ENCODE measurements around the gene APLP2. TPM values are rescaled to one million over a fixed set of nuclear protein-coding genes. Genes with fewer than 3 reads are reported as not detected.
"Not testable (repeated sequence)": the region's sequence is repeated elsewhere in the genome, so short reads cannot be mapped to it uniquely, and the experiment has no call there.

The APLP2 gene
- 345 and 371 TPM in 2 replicates for total RNA-seq (2014; rRNA removed)
- Bru-seq, nascent RNA = percentile 94 among the genes with signal in this experiment
- percentile 93 among the genes with signal in this experiment for BruChase-seq, experiment 1, labeled RNA remaining after a 6-hour chase
- percentile 92 among the genes with signal in this experiment for BruChase-seq, experiment 2, labeled RNA remaining after a 2-hour chase
- long read RNA-seq, transcript APLP2-203 (17 exons, 3,270 nt) = minor isoform, 187 of 1,043 reads
- long read RNA-seq, transcript APLP2-215 (3 exons, 1,322 nt) = minor isoform, 5 of 1,043 reads
- long read RNA-seq, transcript APLP2-210 (16 exons, 2,530 nt) = major isoform, 453 of 1,043 reads
- long read RNA-seq, transcript APLP2-201 (18 exons, 3,727 nt) = minor isoform, 8 of 1,043 reads
- long read RNA-seq, partial matches to known transcripts = 201 of 1,043 reads
- long read RNA-seq, other reads (novel, unspliced or antisense) = 184 of 1,043 reads

GRCh38 chr11:130069659-130070108, at the start of gene APLP2:
Gene APLP2 (plus strand): TSS chr11:130069894. CDS start chr11:130069978, 84 bp downstream.
- ATAC-seq (peak; percentile 77), DNase-seq (peak; percentile 99)
- H3F3A ChIP-seq (ENCODE audit: low read length, unreplicated experiment) = no peaks in the 10 kb centered on the region
- TF ChIP-seq EZH2phosphoT487 (IDR thresholded peaks at IDR 0.05; ENCODE audit: borderline replicate concordance, low read length) (no peak), CTCF (conservative IDR thresholded peaks at IDR 0.05; ENCODE audit: low read depth, low read length) (no peak), EZH2 (IDR thresholded peaks at IDR 0.05; ENCODE audit: low read length, unreplicated experiment) (no peak)
- peak within 1 kb of the TSS; percentile 93 for H2AFZ ChIP-seq (ENCODE audit: low read length)
- no peaks in the 10 kb centered on the region for H3K9me2 ChIP-seq (replicated peaks; ENCODE audit: low read length)
- peaks cover 31% of the 10 kb centered on the region for H4K20me1 ChIP-seq (ENCODE audit: low read length)
- no peaks in the 10 kb centered on the region for H3K27me3 ChIP-seq (ENCODE audit: low read length)
- POLR2A ChIA-PET (ENCODE audit: unreplicated experiment) = interaction anchor here (1.0 kb wide), 1 partner anchor 54 kb away, joined by 3 read pairs; no protein-coding TSS in a partner anchor
- H3K27ac ChIP-seq (ENCODE audit: low read length) = peak within 1 kb of the TSS; percentile 77
- peak within 1 kb of the TSS; percentile 79 for H3K9ac ChIP-seq (ENCODE audit: low read length)
- H3K4me3 ChIP-seq (ENCODE audit: low read length) = peak within 1 kb of the TSS; percentile 78
- H3K4me1 ChIP-seq (ENCODE audit: insufficient read depth, low read length) = peaks cover 22% of the 10 kb centered on the region
- CTCF ChIA-PET = no interaction called here
- peaks cover 48% of the 10 kb centered on the region for H3K79me2 ChIP-seq (ENCODE audit: low read length)
- peak within 1 kb of the TSS; percentile 96 for H3K4me2 ChIP-seq (ENCODE audit: low read length)
- no TSS peak for BruUV-seq (replicated peaks)
- intact Hi-C loops (cut with micrococcal nuclease) = loop anchor here (1.0 to 5.0 kb wide), 3 partner anchors 55 to 147 kb away; no protein-coding TSS in a partner anchor
- H3K36me3 ChIP-seq (ENCODE audit: low read depth, low read length) = no peaks in the 10 kb centered on the region
- H3K9me3 ChIP-seq (ENCODE audit: low read length) = no peaks in the 10 kb centered on the region

- H3K9me3 ChIP-seq (ENCODE audit: low read length) = no peaks in the 10 kb centered on the region
- no peaks in the 10 kb centered on the region for H3K9me2 ChIP-seq (replicated peaks; ENCODE audit: low read length)
- no peak overlapping the region for H3K27ac ChIP-seq (ENCODE audit: low read length)
- H3K4me3 ChIP-seq (ENCODE audit: low read length) = no peak overlapping the region
- no peak overlapping the region for H3K9ac ChIP-seq (ENCODE audit: low read length)
- H2AFZ ChIP-seq (ENCODE audit: low read length) = no peak overlapping the region
- no TSS peak for BruUV-seq (replicated peaks)
- POLR2A ChIA-PET (ENCODE audit: unreplicated experiment) = no interaction called here
- peaks cover 28% of the 10 kb centered on the region for H3K4me1 ChIP-seq (ENCODE audit: insufficient read depth, low read length)
- H3K36me3 ChIP-seq (ENCODE audit: low read depth, low read length) = no peaks in the 10 kb centered on the region
- intact Hi-C loops (cut with micrococcal nuclease) = no loop called here
- no peak for TF ChIP-seq EZH2 (IDR thresholded peaks at IDR 0.05; ENCODE audit: low read length, unreplicated experiment)
- ATAC-seq = no peak
- no peaks in the 10 kb centered on the region for H3K27me3 ChIP-seq (ENCODE audit: low read length)
- no peak for DNase-seq
- H3F3A ChIP-seq (ENCODE audit: low read length, unreplicated experiment) = peaks cover 4% of the 10 kb centered on the region
- CTCF ChIA-PET = no interaction called here
- H4K20me1 ChIP-seq (ENCODE audit: low read length) = no peaks in the 10 kb centered on the region
- no peaks in the 10 kb centered on the region for H3K79me2 ChIP-seq (ENCODE audit: low read length)
- H3K4me2 ChIP-seq (ENCODE audit: low read length) = no peak overlapping the region
These were observed 49.4 kb upstream of the APLP2 start for GRCh38 chr11:130020323-130020722.

GRCh38 chr11:130021606-130022005, 48.1 kb upstream of the APLP2 start:
- intact Hi-C loops (cut with micrococcal nuclease); POLR2A ChIA-PET (ENCODE audit: unreplicated experiment); H3K9ac ChIP-seq (ENCODE audit: low read length); H3K27ac ChIP-seq (ENCODE audit: low read length); BruUV-seq (replicated peaks); H3K79me2 ChIP-seq (ENCODE audit: low read length); CTCF ChIA-PET; H2AFZ ChIP-seq (ENCODE audit: low read length); H3K9me2 ChIP-seq (replicated peaks; ENCODE audit: low read length); H3K9me3 ChIP-seq (ENCODE audit: low read length); H3K4me3 ChIP-seq (ENCODE audit: low read length); H3F3A ChIP-seq (ENCODE audit: low read length, unreplicated experiment); DNase-seq; H3K4me2 ChIP-seq (ENCODE audit: low read length); H3K36me3 ChIP-seq (ENCODE audit: low read depth, low read length); ATAC-seq; H4K20me1 ChIP-seq (ENCODE audit: low read length); H3K27me3 ChIP-seq (ENCODE audit: low read length): not testable (repeated sequence)
- peaks cover 31% of the 10 kb centered on the region for H3K4me1 ChIP-seq (ENCODE audit: insufficient read depth, low read length)
